HepG2 (cell line): ENCODE data around the gene SLC22A23. TPM values are rescaled to one million over a fixed set of nuclear protein-coding genes. Genes with fewer than 3 reads are reported as not detected.

Experiments
- DMAP1 ChIP-seq: IDR thresholded peaks from 2 replicates; pipeline ENCODE4 v1.6.1; 2016
- FLYWCH1 ChIP-seq: sonication (generic); formaldehyde crosslinking; IDR thresholded peaks from 2 replicates; pipeline ENCODE4 v1.8.1; 2023; ENCODE audit warnings: mild to moderate bottlenecking, missing genetic modification reagents
- GATAD1 ChIP-seq: IDR thresholded peaks from 2 replicates; pipeline ENCODE4 v1.6.1; 2016; ENCODE audit warnings: missing genetic modification reagents, missing compliant biosample characterization
- MTF2 ChIP-seq: sonication (generic); formaldehyde crosslinking; IDR thresholded peaks from 2 replicates; pipeline ENCODE4 v1.5.0; 2020; ENCODE audit warnings: missing genetic modification reagents, borderline replicate concordance
- RAD51 ChIP-seq: fragments of 450-650 bp; IDR thresholded peaks from 2 replicates; pipeline ENCODE4 v1.6.1; 2016; ENCODE audit warnings: borderline replicate concordance
- SAFB2 ChIP-seq: sonication (generic); formaldehyde crosslinking; IDR thresholded peaks from 2 replicates; pipeline ENCODE4 v1.5.1; 2020; ENCODE audit warnings: missing genetic modification reagents, low read depth, mild to moderate bottlenecking, borderline replicate concordance
- TEF ChIP-seq: sonication (generic); formaldehyde crosslinking; IDR thresholded peaks from 2 replicates; pipeline ENCODE4 v1.5.0; 2020; ENCODE audit warnings: missing genetic modification reagents
- ZBTB44 ChIP-seq: sonication (generic); formaldehyde crosslinking; IDR thresholded peaks from 2 replicates; pipeline ENCODE4 v1.4.0; 2020; ENCODE audit warnings: missing genetic modification reagents
- ZKSCAN5 ChIP-seq: sonication (generic); formaldehyde crosslinking; IDR thresholded peaks from 2 replicates; pipeline ENCODE4 v1.5.1; 2020; ENCODE audit warnings: mild to moderate bottlenecking, missing genetic modification reagents
- ZNF296 ChIP-seq: sonication (generic); formaldehyde crosslinking; conservative IDR thresholded peaks from 2 replicates; pipeline ENCODE4 v1.5.0; 2020; ENCODE audit warnings: mild to moderate bottlenecking, missing genetic modification reagents
- ZNF589 ChIP-seq: sonication (generic); formaldehyde crosslinking; conservative IDR thresholded peaks from 2 replicates; pipeline ENCODE4 v1.8.0; 2022; ENCODE audit warnings: mild to moderate bottlenecking, moderate library complexity, missing genetic modification reagents
- ZNF724P ChIP-seq: sonication (generic); formaldehyde crosslinking; IDR thresholded peaks from 2 replicates; pipeline ENCODE4 v1.8.0; 2022; ENCODE audit warnings: missing genetic modification reagents, borderline replicate concordance
- polyA plus RNA-seq, 8 experiments: library from polyadenylated mRNA; depleted of rRNA in 3 of 8; stranded (reverse) in 7 of 8; unstranded in 1 of 8; fragments of >200 nt; fragmentation: Illumina TruSeq in 4 of 8; extraction: Trizol in 4 of 8; gene quantifications; 2 replicates each; pipeline versions ENCODE4 v1.2.1 to v1.2.3, GENCODE V29; 2011 to 2016; ENCODE audit warnings: low read depth in 4 of 8, missing spikeins in 1 of 8, mixed read lengths in 1 of 8; ENCODE audit not compliant: insufficient read depth in 1 of 8
- total RNA-seq, 5 experiments: library from RNA; depleted of rRNA; stranded (reverse); fragments of >200 nt; fragmentation: Illumina TruSeq; extraction: Trizol; gene quantifications; 2 replicates each; pipeline ENCODE4 v1.2.3, GENCODE V29; 2016; ENCODE audit warnings: low read depth in 1 of 5
- TF ChIP-seq, protein P1 (sequence below): sonication (generic); formaldehyde crosslinking; IDR thresholded peaks from 2 replicates; pipeline ENCODE4 v1.5.0; 2020; ENCODE audit warnings: mild to moderate bottlenecking, missing genetic modification reagents, borderline replicate concordance
- TF ChIP-seq, protein P2 (sequence below): sonication (generic); IDR thresholded peaks from 2 replicates; pipeline ENCODE4 v1.6.1; 2016; ENCODE audit warnings: low read depth, borderline replicate concordance
- TF ChIP-seq, protein P3 (sequence below): sonication (generic); formaldehyde crosslinking; IDR thresholded peaks from 2 replicates; pipeline ENCODE4 v1.4.0; 2020; ENCODE audit warnings: mild to moderate bottlenecking, missing genetic modification reagents

Gene SLC22A23
- total and polyA plus RNA-seq, 2 of the 13 experiments (the other 11 are each of a cell fraction or from before 2014, with no cell fraction given): 11.8 to 17.5 TPM

- TF ChIP-seq ZBTB44 (CRISPR knock-in tag): no peak; the same call in 1 of the 2 replicates
- TF ChIP-seq ZNF296 (CRISPR knock-in tag): no peak
- no peak for TF ChIP-seq MTF2 (CRISPR knock-in tag)
- TF ChIP-seq, protein P1, sequence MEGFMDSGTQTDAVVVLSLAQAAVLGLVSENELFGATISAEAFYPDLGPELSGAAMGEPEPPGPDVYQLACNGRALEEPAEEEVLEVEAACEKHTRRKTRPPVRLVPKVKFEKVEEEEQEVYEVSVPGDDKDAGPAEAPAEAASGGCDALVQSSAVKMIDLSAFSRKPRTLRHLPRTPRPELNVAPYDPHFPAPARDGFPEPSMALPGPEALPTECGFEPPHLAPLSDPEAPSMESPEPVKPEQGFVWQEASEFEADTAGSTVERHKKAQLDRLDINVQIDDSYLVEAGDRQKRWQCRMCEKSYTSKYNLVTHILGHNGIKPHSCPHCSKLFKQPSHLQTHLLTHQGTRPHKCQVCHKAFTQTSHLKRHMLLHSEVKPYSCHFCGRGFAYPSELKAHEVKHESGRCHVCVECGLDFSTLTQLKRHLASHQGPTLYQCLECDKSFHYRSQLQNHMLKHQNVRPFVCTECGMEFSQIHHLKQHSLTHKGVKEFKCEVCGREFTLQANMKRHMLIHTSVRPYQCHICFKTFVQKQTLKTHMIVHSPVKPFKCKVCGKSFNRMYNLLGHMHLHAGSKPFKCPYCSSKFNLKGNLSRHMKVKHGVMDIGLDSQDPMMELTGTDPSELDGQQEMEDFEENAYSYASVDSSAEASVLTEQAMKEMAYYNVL (CRISPR knock-in tag): no peak
- TF ChIP-seq ZNF724P (CRISPR knock-in tag): no peak
- TF ChIP-seq TEF (CRISPR knock-in tag): no peak
- no peak; the same call in 1 of the 2 replicates for TF ChIP-seq DMAP1
- no peak for TF ChIP-seq FLYWCH1
- TF ChIP-seq ZNF589: no peak
- no peak for TF ChIP-seq ZKSCAN5 (CRISPR knock-in tag)
- TF ChIP-seq, protein P2, sequence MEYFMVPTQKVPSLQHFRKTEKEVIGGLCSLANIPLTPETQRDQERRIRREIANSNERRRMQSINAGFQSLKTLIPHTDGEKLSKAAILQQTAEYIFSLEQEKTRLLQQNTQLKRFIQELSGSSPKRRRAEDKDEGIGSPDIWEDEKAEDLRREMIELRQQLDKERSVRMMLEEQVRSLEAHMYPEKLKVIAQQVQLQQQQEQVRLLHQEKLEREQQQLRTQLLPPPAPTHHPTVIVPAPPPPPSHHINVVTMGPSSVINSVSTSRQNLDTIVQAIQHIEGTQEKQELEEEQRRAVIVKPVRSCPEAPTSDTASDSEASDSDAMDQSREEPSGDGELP: peak; percentile 84; the same call in 1 of the 2 replicates
- no peak for TF ChIP-seq RAD51
- TF ChIP-seq, protein P3, sequence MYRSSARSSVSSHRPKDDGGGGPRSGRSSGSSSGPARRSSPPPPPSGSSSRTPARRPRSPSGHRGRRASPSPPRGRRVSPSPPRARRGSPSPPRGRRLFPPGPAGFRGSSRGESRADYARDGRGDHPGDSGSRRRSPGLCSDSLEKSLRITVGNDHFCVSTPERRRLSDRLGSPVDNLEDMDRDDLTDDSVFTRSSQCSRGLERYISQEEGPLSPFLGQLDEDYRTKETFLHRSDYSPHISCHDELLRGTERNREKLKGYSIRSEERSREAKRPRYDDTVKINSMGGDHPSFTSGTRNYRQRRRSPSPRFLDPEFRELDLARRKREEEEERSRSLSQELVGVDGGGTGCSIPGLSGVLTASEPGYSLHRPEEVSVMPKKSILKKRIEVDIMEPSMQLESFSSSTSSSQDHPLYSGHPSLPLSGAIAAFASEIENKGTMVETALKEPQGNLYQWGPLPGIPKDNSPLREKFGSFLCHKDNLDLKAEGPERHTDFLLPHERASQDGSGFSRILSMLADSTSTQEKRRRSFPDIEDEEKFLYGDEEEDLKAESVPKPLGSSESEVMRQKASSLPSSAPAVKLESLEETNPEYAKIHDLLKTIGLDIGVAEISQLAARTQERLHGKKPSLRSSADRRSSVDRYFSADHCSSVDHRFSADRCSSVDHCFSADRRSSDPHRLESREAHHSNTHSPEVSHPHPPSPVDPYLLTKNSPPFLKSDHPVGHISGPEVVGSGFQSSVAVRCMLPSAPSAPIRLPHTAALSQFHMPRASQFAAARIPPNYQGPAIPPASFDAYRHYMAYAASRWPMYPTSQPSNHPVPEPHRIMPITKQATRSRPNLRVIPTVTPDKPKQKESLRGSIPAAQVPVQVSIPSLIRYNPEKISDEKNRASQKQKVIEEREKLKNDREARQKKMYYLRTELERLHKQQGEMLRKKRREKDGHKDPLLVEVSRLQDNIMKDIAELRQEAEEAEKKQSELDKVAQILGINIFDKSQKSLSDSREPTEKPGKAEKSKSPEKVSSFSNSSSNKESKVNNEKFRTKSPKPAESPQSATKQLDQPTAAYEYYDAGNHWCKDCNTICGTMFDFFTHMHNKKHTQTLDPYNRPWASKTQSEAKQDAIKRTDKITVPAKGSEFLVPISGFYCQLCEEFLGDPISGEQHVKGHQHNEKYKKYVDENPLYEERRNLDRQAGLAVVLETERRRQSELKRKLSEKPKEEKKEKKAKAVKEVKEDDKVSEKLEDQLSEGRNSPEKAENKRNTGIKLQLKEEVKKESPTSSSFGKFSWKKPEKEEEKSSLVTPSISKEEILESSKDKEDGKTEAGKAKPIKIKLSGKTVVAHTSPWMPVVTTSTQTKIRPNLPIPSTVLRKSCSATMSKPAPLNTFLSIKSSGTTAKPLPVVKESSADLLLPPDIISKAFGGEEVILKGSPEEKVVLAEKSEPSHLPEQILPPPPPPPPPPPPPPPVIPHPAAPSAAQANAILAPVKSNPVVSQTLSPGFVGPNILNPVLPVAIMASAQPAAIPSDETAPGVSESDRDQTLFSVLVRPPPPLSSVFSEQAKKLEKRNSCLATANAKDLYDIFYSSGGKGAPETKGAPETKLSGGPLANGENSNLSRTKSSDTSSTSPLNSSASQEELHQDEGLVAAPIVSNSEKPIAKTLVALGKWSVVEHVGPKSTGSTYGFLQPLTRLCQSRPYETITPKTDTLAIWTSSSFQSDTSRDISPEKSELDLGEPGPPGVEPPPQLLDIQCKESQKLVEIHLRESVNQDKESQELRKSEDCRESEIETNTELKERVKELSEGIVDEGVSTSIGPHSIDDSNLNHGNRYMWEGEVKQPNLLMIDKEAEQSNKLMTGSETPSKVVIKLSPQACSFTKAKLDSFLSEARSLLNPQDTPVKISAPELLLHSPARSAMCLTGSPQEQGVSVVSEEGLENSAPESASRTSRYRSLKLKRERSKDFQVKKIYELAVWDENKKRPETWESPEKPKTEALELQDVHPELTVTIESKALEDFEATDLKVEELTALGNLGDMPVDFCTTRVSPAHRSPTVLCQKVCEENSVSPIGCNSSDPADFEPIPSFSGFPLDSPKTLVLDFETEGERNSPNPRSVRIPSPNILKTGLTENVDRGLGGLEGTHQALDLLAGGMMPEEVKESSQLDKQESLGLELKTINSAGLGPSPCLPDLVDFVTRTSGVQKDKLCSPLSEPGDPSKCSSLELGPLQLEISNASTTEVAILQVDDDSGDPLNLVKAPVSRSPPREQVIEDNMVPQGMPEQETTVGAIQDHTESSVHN (CRISPR knock-in tag): no peak
- TF ChIP-seq SAFB2: no peak
- peak; percentile 54; the same call in 1 of the 2 replicates for TF ChIP-seq GATAD1 (CRISPR knock-in tag)
Measured at GRCh38 chr6:3372912-3373554, 83.8 kb downstream of the SLC22A23 start (continued).
